Measurements from ENCODE around the gene HOXC5.

Gene HOXC5

GRCh38 chr12:54049108-54049507 lies 16.3 kb downstream of the HOXC5 start:
- DNase-seq: no peak

- no peak for DNase-seq
These were observed 17.6 kb downstream of the HOXC5 start for GRCh38 chr12:54050482-54050810.

GRCh38 chr12:54051026-54051842 lies 18.4 kb downstream of the HOXC5 start:
- DNase-seq: no peak

GRCh38 chr12:54051874-54052437 lies 19.1 kb downstream of the HOXC5 start:
- DNase-seq: peak; percentile 24

GRCh38 chr12:54052438-54053002 lies 19.7 kb downstream of the HOXC5 start:
- peak; percentile 73 for DNase-seq

GRCh38 chr12:54053003-54053750 lies 20.3 kb downstream of the HOXC5 start:
- peak; percentile 37 for DNase-seq

- peak; percentile 58 for DNase-seq
These were observed 21.2 kb downstream of the HOXC5 start, which contains the start of gene HOXC4 for GRCh38 chr12:54053751-54054741. Gene HOXC4 (plus strand): TSS chr12:54053835. CDS start chr12:54053923, 88 bp downstream.

GRCh38 chr12:54054742-54055194 lies 21.9 kb downstream of the HOXC5 start:
- DNase-seq: no peak

- no peak for DNase-seq
These were observed 22.7 kb downstream of the HOXC5 start for GRCh38 chr12:54055552-54055951.

GRCh38 chr12:54056110-54056509 lies 23.3 kb downstream of the HOXC5 start:
- no peak for DNase-seq

- no peak for DNase-seq
These were observed 25.4 kb downstream of the HOXC5 start for GRCh38 chr12:54058128-54058768.

GRCh38 chr12:54059668-54060067 lies 26.8 kb downstream of the HOXC5 start:
- peak; percentile 28 for DNase-seq

GRCh38 chr12:54060174-54060974 lies 27.5 kb downstream of the HOXC5 start:
- peak; percentile 20 for DNase-seq

- DNase-seq: peak; percentile 20
These were observed 28.3 kb downstream of the HOXC5 start for GRCh38 chr12:54060975-54061778.

- DNase-seq: no peak
These were observed 32.8 kb downstream of the HOXC5 start for GRCh38 chr12:54065677-54066076.

- no peak for DNase-seq
These were observed 33.6 kb downstream of the HOXC5 start for GRCh38 chr12:54066408-54066807.

GRCh38 chr12:54068418-54069070 lies 35.7 kb downstream of the HOXC5 start:
- DNase-seq: no peak

- no peak for DNase-seq
These were observed 39.1 kb downstream of the HOXC5 start for GRCh38 chr12:54071942-54072341.

GRCh38 chr12:54074308-54074707 lies 41.5 kb downstream of the HOXC5 start:
- DNase-seq: no peak
